Endothelial cell of umbilical vein (primary cell): ENCODE results near the gene FRK. TPM values are rescaled to one million over a fixed set of nuclear protein-coding genes. Genes with fewer than 3 reads are reported as not detected.

Source experiments
- BruUV-seq: library from RNA; stranded (reverse); fragments of 400-500 nt; replicated peaks from 2 replicates; lab custom pipeline; 2021; lab: Mats Ljungman, UMichigan
- CTCF ChIA-PET: fragments of 300-600, 350-600 bp; sonication (Branson Sonifier 250); formaldehyde crosslinking; loops from one replicate; lab custom pipeline; 2021; ENCODE audit warnings: antibody characterized with exemption, inconsistent platforms; lab: Charles Lee
- POLR2A ChIA-PET: fragments of 300-600, 350-600 bp; sonication (Branson Sonifier 250); formaldehyde crosslinking; loops from one replicate; lab custom pipeline; 2021; ENCODE audit warnings: antibody characterized with exemption, inconsistent platforms; lab: Charles Lee
- DNase-seq: peaks from one replicate; pipeline ENCODE4 v3.0.0-alpha.2; 2011; ENCODE audit warnings: low read depth, low spot score
- FAIRE-seq: peaks from 2 replicates; lab custom pipeline; 2011; peaks lifted over from hg19 to GRCh38; lab: Jason Lieb, UNC
- H2AFZ ChIP-seq: 2 replicates; pipeline ENCODE4 v1.6.0; 2012; ENCODE audit warnings: low read depth, low read length, control low read depth, inconsistent platforms
- H3K27ac ChIP-seq: 2 replicates; pipeline ENCODE4 v1.5.1; 2011; ENCODE audit warnings: low read depth, mild to moderate bottlenecking, control low read depth, low read length, moderate library complexity; ENCODE audit not compliant: insufficient read depth
- H3K27me3 ChIP-seq, 2 experiments: 2 replicates each; pipeline versions ENCODE4 v1.6.0 to v1.6.1; 2011; ENCODE audit warnings: low read length in 2 of 2, mixed read lengths in 1 of 2; ENCODE audit not compliant: control insufficient read depth in 2 of 2, insufficient read depth in 2 of 2
- H3K36me3 ChIP-seq, 2 experiments: 2 replicates in 1 of 2; 3 replicates in 1 of 2; pipeline ENCODE4 v1.5.1; 2011; ENCODE audit warnings: low read length in 2 of 2, mild to moderate bottlenecking in 1 of 2, moderate library complexity in 1 of 2; ENCODE audit not compliant: control insufficient read depth in 2 of 2, insufficient read depth in 2 of 2; ENCODE audit errors: extremely low read depth in 1 of 2
- H3K4me1 ChIP-seq: 3 replicates; pipeline ENCODE4 v1.5.1; 2011; ENCODE audit warnings: mild to moderate bottlenecking, low read length; ENCODE audit not compliant: control insufficient read depth, insufficient read depth; ENCODE audit errors: extremely low read depth
- H3K4me2 ChIP-seq: 2 replicates; pipeline ENCODE4 v1.6.1; 2011; ENCODE audit warnings: low read length, control low read depth, mixed read lengths; ENCODE audit not compliant: insufficient read depth
- H3K4me3 ChIP-seq, 3 experiments: fragments of 200-600 bp in 1 of 3; sonication (generic), shearing (Covaris generic) in 1 of 3; replicated peaks in 1 of 3; 2 replicates each; pipeline ENCODE4 v1.5.1; 2011 to 2016; ENCODE audit warnings: control low read depth in 3 of 3, low read length in 3 of 3, mild to moderate bottlenecking in 2 of 3, inconsistent platforms in 1 of 3, low read depth in 1 of 3, moderate library complexity in 1 of 3; ENCODE audit not compliant: insufficient read depth in 1 of 3
- H3K79me2 ChIP-seq: 2 replicates; pipeline ENCODE4 v1.6.0; 2012; ENCODE audit warnings: low read length, inconsistent platforms; ENCODE audit not compliant: control insufficient read depth, insufficient read depth
- H3K9ac ChIP-seq: replicated peaks from 2 replicates; pipeline ENCODE3; 2011; ENCODE audit warnings: low read length, control low read depth; ENCODE audit not compliant: insufficient read depth; ENCODE audit errors: extremely low read depth
- H3K9me1 ChIP-seq: replicated peaks from 3 replicates; pipeline ENCODE4 v1.6.0; 2011; ENCODE audit warnings: mild to moderate bottlenecking, low read length; ENCODE audit not compliant: control insufficient read depth, insufficient read depth; ENCODE audit errors: extremely low read depth
- H3K9me3 ChIP-seq: replicated peaks from 2 replicates; pipeline ENCODE4 v1.5.1; 2012; ENCODE audit warnings: low read length, inconsistent platforms; ENCODE audit not compliant: control insufficient read depth, insufficient read depth
- H4K20me1 ChIP-seq: replicated peaks from 2 replicates; pipeline ENCODE3; 2011; ENCODE audit warnings: mild to moderate bottlenecking, low read length; ENCODE audit not compliant: control insufficient read depth, insufficient read depth; ENCODE audit errors: extremely low read depth
- CTCF ChIP-seq, 2 donors: IDR thresholded peaks; 1 replicate in 1 of 2; 2 replicates in 1 of 2; pipeline ENCODE4 v1.5.1; 2011; ENCODE audit warnings: low read length in 2 of 2, mild to moderate bottlenecking in 2 of 2, moderate library complexity in 2 of 2, control low read depth in 1 of 2, inconsistent platforms in 1 of 2, low read depth in 1 of 2; ENCODE audit not compliant: insufficient read depth in 1 of 2; ENCODE audit errors: extremely low read depth in 1 of 2
- EZH2 ChIP-seq: IDR thresholded peaks from 2 replicates; pipeline ENCODE4 v1.6.1; 2012; ENCODE audit warnings: borderline replicate concordance, low read depth, mild to moderate bottlenecking, moderate library complexity, low read length, inconsistent platforms; ENCODE audit not compliant: severe bottlenecking
- FOS ChIP-seq: IDR thresholded peaks from 2 replicates; pipeline ENCODE4 v1.6.1; 2011; ENCODE audit warnings: mild to moderate bottlenecking, low read length, moderate library complexity, borderline replicate concordance; ENCODE audit not compliant: insufficient read depth
- GATA2 ChIP-seq: IDR thresholded peaks from 2 replicates; pipeline ENCODE4 v1.7.0; 2011; ENCODE audit warnings: low read depth, mild to moderate bottlenecking, moderate library complexity, mixed read lengths, low read length; ENCODE audit not compliant: insufficient read length, insufficient read depth
- JUN ChIP-seq: IDR thresholded peaks from 2 replicates; pipeline ENCODE4 v1.6.1; 2011; ENCODE audit warnings: borderline replicate concordance, low read depth; ENCODE audit not compliant: insufficient read length, insufficient read depth
- MAX ChIP-seq: IDR thresholded peaks from 2 replicates; pipeline ENCODE4 v1.6.1; 2011; ENCODE audit not compliant: insufficient read depth, insufficient read length
- MYC ChIP-seq: IDR thresholded peaks from one replicate; pipeline ENCODE4 v1.6.1; 2011; ENCODE audit warnings: mild to moderate bottlenecking, low read depth, low read length
- POLR2A ChIP-seq: IDR thresholded peaks from 2 replicates; pipeline ENCODE4 v1.6.1; 2012; ENCODE audit warnings: low read depth, mild to moderate bottlenecking, control low read depth, low read length
- POLR2AphosphoS5 ChIP-seq: IDR thresholded peaks from 2 replicates; pipeline ENCODE4 v1.6.1; 2012; ENCODE audit warnings: low read depth, mild to moderate bottlenecking, control low read depth, low read length, moderate library complexity; ENCODE audit not compliant: insufficient read depth
- dilution Hi-C: fragments of 300-500 bp; cut with MboI; formaldehyde crosslinking; loops from one replicate; pipeline ENCODE4 v1.15.0; 2019; ENCODE audit warnings: low sequenced_read_pairs; ENCODE audit not compliant: extremely low pct_ligation_motif_present
- intact Hi-C: fragments of 100-400 bp; cut with micrococcal nuclease; formaldehyde crosslinking; loops from one replicate; pipeline ENCODE4 v1.10.0; 2022
- polyA plus RNA-seq, 4 experiments: library from polyadenylated mRNA; depleted of rRNA in 3 of 4; stranded (reverse) in 3 of 4; unstranded in 1 of 4; fragments of >200 nt; gene quantifications; 2 replicates each; pipeline versions ENCODE4 v1.2.1 to v1.2.3, GENCODE V29; 2011 to 2012; ENCODE audit warnings: missing spikeins in 1 of 4
- total RNA-seq: library from RNA; stranded (reverse); gene quantifications from 2 replicates; pipeline ENCODE4 v1.2.3, GENCODE V29; 2021

The FRK gene
- total and polyA plus RNA-seq, 2 donors (not counting 3 experiments of a cell fraction or from before 2014, with no cell fraction given): 0.01 TPM; not detected in 1

GRCh38 chr6:116099036-116099435, 38.3 kb upstream of the FRK start:
- BruUV-seq: no TSS peak
- Histone ChIP-seq H3K36me3 (no peaks in the 10 kb centered on the region), H3K4me1 (peaks cover 11% of the 10 kb centered on the region), H3K27me3 (peaks cover 0 to 3% of the 10 kb centered on the region in 2 experiments), H4K20me1 (no peaks in the 10 kb centered on the region), H3K9me1 (no peaks in the 10 kb centered on the region), H3K4me3 (no peak overlapping the region), H3K27ac (no peak overlapping the region), H3K4me2 (no peak overlapping the region), H2AFZ (no peak overlapping the region), H3K79me2 (no peaks in the 10 kb centered on the region), H3K9me3 (no peaks in the 10 kb centered on the region), H3K9ac (no peak overlapping the region)
- CTCF ChIA-PET: interaction anchor here (0.6 to 5.0 kb wide), 4 partner anchors 12 to 203 kb away, joined by 3 to 216 read pairs (median 3); no protein-coding TSS in a partner anchor
- POLR2A ChIA-PET: no interaction called here
- DNase-seq: no peak
- no peak for TF ChIP-seq FOS
- no peak for TF ChIP-seq CTCF (IDR thresholded peaks at IDR 0.05; ENCODE audit: extremely low read depth in 1 of 2, insufficient read depth in 1 of 2, low read depth in 1 of 2, low read length in 2 of 2)
- no peak for TF ChIP-seq JUN
- no peak for TF ChIP-seq POLR2A
- TF ChIP-seq EZH2: no peak
- no peak for TF ChIP-seq MAX
- no peak for TF ChIP-seq MYC
- TF ChIP-seq POLR2AphosphoS5: no peak
- no peak for TF ChIP-seq GATA2
- dilution Hi-C loops (no loop called here), intact Hi-C loops (loop anchor here (5.0 kb wide), 1 partner anchor 202 kb away; no protein-coding TSS in a partner anchor)
- no peak for FAIRE-seq
